ENCODE data around the gene MIGA1. TPM values are rescaled to one million over a fixed set of nuclear protein-coding genes. Genes with fewer than 3 reads are reported as not detected.
"Not testable (repeated sequence)": the region's sequence is repeated elsewhere in the genome, so short reads cannot be mapped to it uniquely, and the experiment has no call there.

Gene MIGA1
- total and polyA plus RNA-seq, 12 donors = 2.4 to 24.2 (median 16.8) TPM

GRCh38 chr1:77802026-77802425 lies 22.6 kb downstream of the MIGA1 start:
- H3K36me3 ChIP-seq (replicated peaks in 1 of 2) = peaks cover 0 to 9% of the 10 kb centered on the region in 2 donors
- 74 to 80% (median 75%) methylated on average over 2 of the region's 2 CpGs for WGBS, 4 donors

GRCh38 chr1:77803371-77803770 lies 23.9 kb downstream of the MIGA1 start:
- no peaks in the 10 kb centered on the region for H3K27me3 ChIP-seq
- TF ChIP-seq CTCF (IDR thresholded peaks at IDR 0.05) = no peak
- TF ChIP-seq POLR2A (IDR thresholded peaks at IDR 0.05) = no peak
- no peak overlapping the region for H3K4me3 ChIP-seq
- DNase-seq = no peak
- H3K4me1 ChIP-seq (replicated peaks in 1 of 2) = no peaks in the 10 kb centered on the region
- peaks cover 0 to 23% of the 10 kb centered on the region in 2 donors for H3K36me3 ChIP-seq (replicated peaks in 1 of 2)
- intact Hi-C loops (cut with DNase I) = no loop called here
- H3K27ac ChIP-seq = no peak overlapping the region
- no peaks in the 10 kb centered on the region for H3K9me3 ChIP-seq (replicated peaks in 1 of 3)
- WGBS, 4 donors = 51 to 68% (median 64%) methylated on average over 2 of the region's 2 CpGs

More at GRCh38 chr1:77802026-77802425, 22.6 kb downstream of the MIGA1 start:
- no peak for TF ChIP-seq POLR2A (IDR thresholded peaks at IDR 0.05)
- no peak for TF ChIP-seq CTCF (IDR thresholded peaks at IDR 0.05)
- intact Hi-C loops (cut with DNase I) = no loop called here
- Histone ChIP-seq H3K4me1 (replicated peaks in 1 of 2) (no peaks in the 10 kb centered on the region), H3K27me3 (no peaks in the 10 kb centered on the region), H3K4me3 (no peak overlapping the region), H3K27ac (no peak overlapping the region), H3K9me3 (replicated peaks in 1 of 3) (no peaks in the 10 kb centered on the region)
- DNase-seq = no peak

GRCh38 chr1:77809787-77810462 lies 30.5 kb downstream of the MIGA1 start:
- intact Hi-C loops (cut with DNase I); H3K4me1 ChIP-seq (replicated peaks in 1 of 2); DNase-seq; H3K27ac ChIP-seq; H3K27me3 ChIP-seq; H3K4me3 ChIP-seq; H3K9me3 ChIP-seq (replicated peaks in 1 of 3): not testable (repeated sequence)
- peaks cover 0 to 33% of the 10 kb centered on the region in 2 donors for H3K36me3 ChIP-seq (replicated peaks in 1 of 2)
- WGBS, 4 donors = 80 to 96% (median 82%) methylated on average over 1 to 2 of the region's 3 CpGs

GRCh38 chr1:77811589-77811988 lies 32.1 kb downstream of the MIGA1 start:
- DNase-seq; H3K27ac ChIP-seq; H3K4me3 ChIP-seq; H3K27me3 ChIP-seq; H3K9me3 ChIP-seq (replicated peaks in 1 of 3); intact Hi-C loops (cut with DNase I); H3K4me1 ChIP-seq (replicated peaks in 1 of 2): not testable (repeated sequence)
- 95 to 99% (median 97%) methylated on average over 11 to 18 of the region's 21 CpGs for WGBS, 4 donors
- H3K36me3 ChIP-seq (replicated peaks in 1 of 2) = peaks cover 0 to 29% of the 10 kb centered on the region in 2 donors

GRCh38 chr1:77817368-77818209 lies 38.1 kb downstream of the MIGA1 start:
- intact Hi-C loops (cut with DNase I) = no loop called here
- Histone ChIP-seq H3K4me1 (replicated peaks in 1 of 2) (no peaks in the 10 kb centered on the region), H3K36me3 (replicated peaks in 1 of 2) (peaks cover 0 to 24% of the 10 kb centered on the region in 2 donors), H3K4me3 (no peak overlapping the region), H3K9me3 (replicated peaks in 1 of 3) (no peaks in the 10 kb centered on the region), H3K27ac (no peak overlapping the region), H3K27me3 (no peaks in the 10 kb centered on the region)
- TF ChIP-seq CTCF (IDR thresholded peaks at IDR 0.05) = no peak
- no peak for DNase-seq
- WGBS, 4 donors = 80 to 90% (median 84%) methylated on average over 7 of the region's 7 CpGs
